Natural killer cell treated with Interleukin-12 subunit alpha and Interleukin-12 subunit beta and Interleukin-15 and Interleukin-18, amount 100 ng/mL, for 72 hours (primary cell): Measurements from ENCODE around the gene CCL18. TPM values are rescaled to one million over a fixed set of nuclear protein-coding genes. Genes with fewer than 3 reads are reported as not detected.
"Not testable (repeated sequence)": the region's sequence is repeated elsewhere in the genome, so short reads cannot be mapped to it uniquely, and the experiment has no call there.

Experiments used
- ATAC-seq, 2 donors: fragments of 150-1000 bp; cut with Tn5 transposase in 1 of 2; sonication (Bioruptor Pico), chemical (Tn5 transposase) in 1 of 2; 2 replicates each; pipeline ENCODE4 v1.10.0; 2021
- DNase-seq: peaks from one replicate; pipeline ENCODE4 v3.0.0; 2022; ENCODE audit warnings: low spot score
- H3K27ac Mint-ChIP-seq, 2 donors: 1 replicate in 1 of 2; 2 replicates in 1 of 2; pipeline ENCODE4 v1.8.0; 2022; ENCODE audit warnings: mixed read lengths in 2 of 2, mild to moderate bottlenecking in 1 of 2, moderate library complexity in 1 of 2
- H3K27me3 Mint-ChIP-seq, 2 donors: 1 replicate in 1 of 2; 2 replicates in 1 of 2; pipeline ENCODE4 v1.8.0; 2022; ENCODE audit warnings: mixed read lengths in 2 of 2
- H3K36me3 Mint-ChIP-seq: one replicate; pipeline ENCODE4 v1.8.0; 2022; ENCODE audit warnings: mixed read lengths
- H3K4me1 Mint-ChIP-seq, 2 donors: 1 replicate in 1 of 2; 2 replicates in 1 of 2; pipeline ENCODE4 v1.8.0; 2022; ENCODE audit warnings: low read depth in 2 of 2, mixed read lengths in 2 of 2, mild to moderate bottlenecking in 1 of 2
- H3K4me3 Mint-ChIP-seq: one replicate; pipeline ENCODE4 v1.8.0; 2022; ENCODE audit warnings: mixed read lengths
- H3K9me3 Mint-ChIP-seq: 2 replicates; pipeline ENCODE4 v1.8.0; 2022; ENCODE audit warnings: mixed read lengths
- total RNA-seq, 2 donors: library from RNA; stranded (reverse); gene quantifications; one replicate each; pipeline ENCODE4 v1.2.3, GENCODE V29; 2022

The CCL18 gene, protein sequence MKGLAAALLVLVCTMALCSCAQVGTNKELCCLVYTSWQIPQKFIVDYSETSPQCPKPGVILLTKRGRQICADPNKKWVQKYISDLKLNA
- not detected for total RNA-seq

DNA sequence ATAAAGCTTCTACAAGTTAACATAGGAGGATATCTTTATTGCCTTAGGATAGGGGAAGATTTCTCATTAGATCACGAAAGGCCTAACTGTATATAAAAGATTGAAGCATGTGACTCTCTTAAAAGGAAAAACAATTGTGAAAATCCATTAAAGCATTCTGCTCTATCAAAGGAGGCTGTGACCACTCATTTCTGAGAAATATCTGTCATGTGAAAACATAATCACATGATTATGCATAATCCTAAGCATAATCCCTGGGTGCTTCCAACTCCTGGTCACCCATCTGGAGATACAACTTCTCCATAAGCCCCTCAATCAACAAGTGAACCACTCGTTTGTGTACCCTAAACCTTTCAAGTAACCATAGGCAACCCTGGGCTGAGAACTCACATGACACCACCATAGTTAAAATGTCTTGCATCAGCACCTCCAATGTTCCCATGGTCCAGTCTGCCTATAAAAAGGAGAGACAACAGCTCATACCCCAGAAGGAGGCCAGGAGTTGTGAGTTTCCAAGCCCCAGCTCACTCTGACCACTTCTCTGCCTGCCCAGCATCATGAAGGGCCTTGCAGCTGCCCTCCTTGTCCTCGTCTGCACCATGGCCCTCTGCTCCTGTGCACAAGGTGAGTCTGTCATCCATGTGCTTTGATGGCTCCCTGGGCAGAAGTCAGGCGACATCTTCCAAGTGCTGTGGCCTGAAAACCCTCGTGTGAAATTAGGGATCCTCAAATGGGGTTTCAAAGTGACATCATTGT is at the start of gene CCL18:
Gene CCL18 (plus strand): TSS at position 487 of the 756 bp plus-strand sequence. CDS start 71 bp downstream, at position 558.
- no peak for DNase-seq
- H3K4me1 Mint-ChIP-seq: peaks cover 48 to 68% of the 10 kb centered on the region in 2 donors
- peaks cover 7% of the 10 kb centered on the region for H3K9me3 Mint-ChIP-seq
- peak within 1 kb of the TSS; percentile 68 for H3K4me3 Mint-ChIP-seq
- peaks cover 35% of the 10 kb centered on the region for H3K36me3 Mint-ChIP-seq
- no peak for ATAC-seq
- H3K27ac Mint-ChIP-seq: peak within 1 kb of the TSS; percentile 92 to 98
- H3K27me3 Mint-ChIP-seq: no peaks in the 10 kb centered on the region

DNA sequence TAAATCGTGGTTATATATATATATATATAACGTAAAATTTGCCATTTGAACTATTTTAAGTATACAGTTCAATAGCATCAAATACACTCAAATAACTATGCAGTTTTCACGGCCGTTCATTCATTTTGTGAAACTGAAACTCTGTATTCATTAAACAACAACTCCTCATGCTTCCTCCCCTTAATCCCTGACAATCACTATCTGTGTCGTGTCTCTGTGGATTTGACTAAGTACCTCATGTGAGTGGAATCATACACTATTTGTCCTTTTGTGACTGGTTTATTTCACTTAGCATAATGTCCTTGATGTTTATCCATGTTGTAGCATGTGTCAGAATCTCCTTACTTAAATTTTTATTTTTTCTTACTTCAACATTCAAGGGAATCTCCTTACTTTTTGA is 49.1 kb upstream of the CCL18 start:
- ATAC-seq (no peak), DNase-seq (no peak)
- Mint-ChIP-seq H3K36me3 (no peaks in the 10 kb centered on the region), H3K9me3 (no peaks in the 10 kb centered on the region), H3K4me3 (no peak overlapping the region), H3K27ac (no peak overlapping the region), H3K4me1 (peaks cover 32 to 33% of the 10 kb centered on the region in 2 donors), H3K27me3 (no peaks in the 10 kb centered on the region)

DNA sequence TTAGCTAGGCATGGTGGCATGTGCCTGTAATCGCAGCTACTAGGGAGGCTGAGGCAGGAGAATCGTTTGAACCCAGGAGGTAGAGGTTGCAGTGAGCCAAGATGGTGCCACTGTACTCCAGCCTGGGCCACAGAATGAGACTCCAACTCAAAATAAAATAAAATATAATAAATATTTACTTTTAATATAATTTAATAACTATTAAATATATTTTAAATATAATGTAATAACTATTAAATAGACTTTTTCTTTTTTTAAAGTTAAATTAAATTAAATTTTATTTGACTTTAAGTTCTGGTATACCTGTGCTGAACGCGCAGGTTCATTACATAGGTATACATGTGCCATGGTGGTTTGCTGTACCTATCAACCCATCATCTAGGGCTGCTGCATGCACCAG is 48.2 kb upstream of the CCL18 start:
- H3K4me3 Mint-ChIP-seq, ATAC-seq, H3K27ac Mint-ChIP-seq, H3K27me3 Mint-ChIP-seq, DNase-seq, H3K9me3 Mint-ChIP-seq, H3K36me3 Mint-ChIP-seq: not testable (repeated sequence)
- H3K4me1 Mint-ChIP-seq: peaks cover 26 to 27% of the 10 kb centered on the region in 2 donors

DNA sequence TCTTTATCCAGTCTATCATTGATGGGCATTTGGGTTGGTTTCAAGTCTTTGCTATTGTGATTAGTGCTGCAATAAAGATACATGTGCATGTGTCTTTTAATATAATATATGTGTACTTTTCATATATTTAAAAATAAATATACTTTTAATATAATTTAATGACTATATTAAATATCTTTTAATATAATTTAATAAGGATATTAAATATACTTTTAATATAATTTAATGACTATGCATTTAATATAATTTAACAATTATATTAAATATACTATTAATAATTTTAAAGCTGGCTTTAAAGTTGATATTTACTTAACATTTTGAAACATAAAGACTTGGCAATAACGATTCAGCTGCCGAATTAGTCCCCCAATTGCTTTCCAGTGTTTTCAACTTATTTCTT is 47.5 kb upstream of the CCL18 start:
- Mint-ChIP-seq H3K9me3 (no peaks in the 10 kb centered on the region), H3K27ac (no peak overlapping the region), H3K4me1 (peaks cover 20 to 21% of the 10 kb centered on the region in 2 donors), H3K27me3 (no peaks in the 10 kb centered on the region), H3K36me3 (no peaks in the 10 kb centered on the region), H3K4me3 (no peak overlapping the region)
- no peak for ATAC-seq
- no peak for DNase-seq

DNA sequence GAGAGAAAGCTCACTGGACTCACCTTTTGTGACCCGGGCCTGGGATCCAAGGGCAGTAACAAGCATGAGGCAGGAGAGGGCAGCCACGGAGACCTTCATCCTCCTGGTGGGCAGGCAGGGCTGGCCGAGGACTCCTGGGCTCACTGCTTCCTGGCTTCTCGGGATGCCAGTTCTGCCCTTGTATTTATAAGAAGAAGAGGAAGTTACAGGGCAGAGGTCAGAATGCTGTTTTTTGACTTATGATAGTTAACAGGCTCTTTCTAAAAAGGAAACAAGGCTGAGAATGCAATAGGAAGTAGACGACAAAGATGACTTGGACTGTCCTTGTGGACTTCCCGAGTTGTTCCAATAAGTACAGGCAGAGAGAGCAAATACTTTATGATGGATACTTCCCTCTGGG is 46.3 kb upstream of the CCL18 start, which contains the start of gene CCL23:
Gene CCL23 (minus strand): TSS at position 174 of the 400 bp plus-strand sequence. CDS start 75 bp downstream, at position 99.
- peak within 1 kb of the TSS; percentile 29 for H3K4me3 Mint-ChIP-seq
- peaks cover 0 to 5% of the 10 kb centered on the region in 2 donors for H3K27me3 Mint-ChIP-seq
- H3K36me3 Mint-ChIP-seq: peaks cover 7% of the 10 kb centered on the region
- ATAC-seq (peak in 1 of 2 donors; percentile 53), DNase-seq (no peak)
- H3K9me3 Mint-ChIP-seq: peaks cover 4% of the 10 kb centered on the region
- H3K27ac Mint-ChIP-seq: peak within 1 kb of the TSS; percentile 67 to 90
- peaks cover 12 to 22% of the 10 kb centered on the region in 2 donors for H3K4me1 Mint-ChIP-seq

DNA sequence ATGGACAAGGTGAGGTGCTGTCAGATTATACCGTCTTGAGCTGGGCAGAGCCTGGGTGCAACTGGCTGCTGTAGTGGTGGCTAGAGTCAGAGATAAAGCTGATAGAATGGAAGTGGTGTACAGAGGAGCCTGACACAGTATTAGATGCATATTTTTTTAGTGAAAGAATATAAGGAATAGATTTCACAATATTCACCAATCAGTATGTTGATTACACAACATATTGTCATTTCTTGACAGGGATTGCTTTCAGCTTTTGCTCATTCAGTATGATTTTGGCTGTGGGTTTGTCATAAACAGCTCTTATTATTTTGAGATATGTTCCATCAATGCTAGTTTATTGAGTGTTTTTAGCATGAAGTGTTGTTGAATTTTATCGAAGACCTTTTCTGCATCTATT is 44.6 kb upstream of the CCL18 start:
- H3K27me3 Mint-ChIP-seq: peaks cover 0 to 5% of the 10 kb centered on the region in 2 donors
- DNase-seq (no peak), ATAC-seq (no peak)
- peaks cover 11 to 21% of the 10 kb centered on the region in 2 donors for H3K4me1 Mint-ChIP-seq
- no peak overlapping the region for H3K27ac Mint-ChIP-seq
- H3K36me3 Mint-ChIP-seq: peaks cover 7% of the 10 kb centered on the region
- peaks cover 4% of the 10 kb centered on the region for H3K9me3 Mint-ChIP-seq
- no peak overlapping the region for H3K4me3 Mint-ChIP-seq

DNA sequence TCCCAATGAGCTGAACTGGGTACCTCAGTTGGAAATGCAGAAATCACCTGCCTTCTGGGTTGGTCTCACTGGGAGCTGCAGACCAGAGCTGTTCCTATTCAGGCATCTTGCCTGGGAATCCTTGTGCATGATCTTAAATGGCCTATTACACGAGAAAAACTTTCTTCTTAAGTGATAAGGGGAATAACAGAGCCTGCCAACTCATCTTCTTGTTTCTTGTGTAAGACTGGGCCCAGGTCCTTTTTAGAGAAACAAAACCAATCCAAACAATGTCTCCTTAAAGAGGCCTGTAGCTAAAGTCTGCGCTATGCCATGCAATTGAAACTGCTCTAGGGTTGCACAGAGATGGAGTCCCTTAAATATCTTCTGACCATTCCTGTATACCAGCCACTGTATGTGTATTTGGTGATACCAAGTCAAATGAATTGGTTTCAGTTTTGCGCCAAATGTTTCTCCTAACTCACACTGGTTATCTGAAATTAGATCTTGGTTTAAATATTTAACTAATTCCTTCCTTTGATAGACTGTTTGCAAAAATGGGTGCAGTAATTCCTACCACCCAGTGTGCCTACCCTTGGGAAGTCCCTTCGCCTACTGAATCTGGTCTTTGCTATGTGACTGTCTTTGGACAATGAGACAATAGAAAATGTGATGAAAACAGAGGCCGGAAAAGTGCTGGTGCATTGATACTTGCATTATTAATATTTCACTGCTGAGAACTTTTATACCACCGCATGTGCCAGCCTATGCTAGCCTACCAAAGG is 39.8 kb upstream of the CCL18 start:
- Mint-ChIP-seq H3K27me3 (peaks cover 0 to 5% of the 10 kb centered on the region in 2 donors), H3K27ac (no peak overlapping the region)

DNA sequence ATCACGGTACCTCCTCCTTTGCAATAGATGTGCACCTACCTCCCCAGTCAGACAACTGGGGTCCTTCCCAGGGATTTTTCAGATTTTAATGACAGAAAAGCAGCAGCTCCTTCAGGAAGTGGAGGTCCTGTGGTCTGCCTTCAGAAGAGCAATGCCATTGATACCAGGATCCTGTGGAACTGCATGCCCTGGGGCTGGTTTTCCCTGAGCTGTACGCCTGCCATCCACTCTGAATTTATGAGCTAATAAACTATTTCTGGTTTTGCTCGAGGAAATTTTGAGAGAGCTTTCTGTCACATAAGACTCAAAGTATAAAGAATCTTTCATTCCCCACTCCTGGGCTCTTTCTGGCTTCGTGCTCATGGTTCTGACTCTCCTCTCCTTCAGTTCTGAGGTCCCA is 36.3 kb upstream of the CCL18 start:
- no peak overlapping the region for H3K4me3 Mint-ChIP-seq
- no peak overlapping the region for H3K27ac Mint-ChIP-seq
- no peaks in the 10 kb centered on the region for H3K9me3 Mint-ChIP-seq
- ATAC-seq (no peak), DNase-seq (no peak)
- H3K4me1 Mint-ChIP-seq: peaks cover 5 to 8% of the 10 kb centered on the region in 2 donors
- no peaks in the 10 kb centered on the region for H3K27me3 Mint-ChIP-seq
- no peaks in the 10 kb centered on the region for H3K36me3 Mint-ChIP-seq

More for the DNA sequence above, 39.8 kb upstream of the CCL18 start:
- Mint-ChIP-seq H3K4me1 (peaks cover 5 to 12% of the 10 kb centered on the region in 2 donors), H3K36me3 (peaks cover 7% of the 10 kb centered on the region), H3K4me3 (no peak overlapping the region), H3K9me3 (peaks cover 4% of the 10 kb centered on the region)
- DNase-seq (no peak), ATAC-seq (no peak)

DNA sequence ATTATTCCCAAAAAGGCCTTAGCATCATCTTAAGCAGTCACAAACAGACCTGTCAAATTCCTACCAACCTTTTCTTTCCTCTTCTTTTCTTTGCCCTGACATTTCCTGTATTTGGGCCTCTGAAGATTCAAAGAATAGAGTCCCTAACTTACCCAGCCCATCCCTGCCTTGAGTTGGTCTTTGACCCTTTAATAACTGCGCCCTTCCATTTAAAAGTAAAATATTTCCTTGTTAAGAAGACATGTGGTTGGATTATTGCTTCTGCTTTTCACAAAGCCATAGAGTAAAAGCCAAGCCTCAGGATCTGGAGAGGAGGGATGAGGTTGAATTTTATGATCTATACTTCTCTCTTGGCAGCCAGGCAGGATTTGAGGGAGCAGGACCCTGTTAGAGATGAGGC is 33.1 kb upstream of the CCL18 start:
- no peaks in the 10 kb centered on the region for H3K9me3 Mint-ChIP-seq
- no peak for DNase-seq
- H3K27ac Mint-ChIP-seq: no peak overlapping the region
- H3K4me3 Mint-ChIP-seq: no peak overlapping the region
- peaks cover 5 to 15% of the 10 kb centered on the region in 2 donors for H3K4me1 Mint-ChIP-seq
- no peaks in the 10 kb centered on the region for H3K36me3 Mint-ChIP-seq
- H3K27me3 Mint-ChIP-seq: no peaks in the 10 kb centered on the region
- no peak for ATAC-seq

DNA sequence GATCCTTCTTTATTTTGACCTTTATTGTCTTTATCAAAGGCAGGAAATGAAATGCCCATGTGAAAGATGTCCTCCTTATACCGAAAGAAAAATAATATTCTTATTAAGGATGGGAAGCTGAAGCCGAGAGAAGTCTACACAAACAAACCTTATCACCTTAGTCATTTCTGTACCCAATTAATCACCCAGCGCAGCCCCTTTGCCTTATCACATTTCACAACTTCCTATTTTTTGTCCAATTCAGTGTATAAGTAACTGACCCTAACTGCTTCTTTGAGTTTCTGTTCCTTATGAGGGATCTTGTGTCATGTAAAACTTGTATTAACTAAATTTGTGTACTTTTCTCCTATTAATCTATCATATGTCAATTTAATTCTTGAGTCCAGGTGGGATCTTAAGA is 29.9 kb upstream of the CCL18 start:
- DNase-seq: no peak
- ATAC-seq: no peak
- no peaks in the 10 kb centered on the region for H3K36me3 Mint-ChIP-seq
- no peak overlapping the region for H3K27ac Mint-ChIP-seq
- no peaks in the 10 kb centered on the region for H3K9me3 Mint-ChIP-seq
- H3K4me3 Mint-ChIP-seq: no peak overlapping the region
- no peaks in the 10 kb centered on the region for H3K27me3 Mint-ChIP-seq
- peaks cover 0 to 10% of the 10 kb centered on the region in 2 donors for H3K4me1 Mint-ChIP-seq

DNA sequence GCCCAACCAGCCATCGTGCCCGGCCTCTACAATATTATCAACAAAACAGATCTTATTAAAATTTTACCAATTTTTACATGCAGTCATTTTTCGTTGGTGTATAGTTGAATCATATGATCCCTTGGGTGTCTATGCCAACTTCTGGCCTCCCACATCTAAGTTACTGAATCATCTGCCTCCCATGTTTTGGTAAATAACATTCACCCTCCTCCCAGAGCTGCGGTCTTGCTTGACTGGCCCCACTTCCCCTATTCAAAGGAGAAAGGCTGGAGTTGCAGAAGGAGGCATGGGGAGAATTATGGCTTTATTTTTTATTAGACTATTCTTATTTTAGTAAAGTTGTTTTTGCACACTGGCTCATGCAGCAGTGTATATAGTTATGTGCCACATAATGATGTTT is 27.8 kb upstream of the CCL18 start:
- ATAC-seq (no peak), DNase-seq (no peak)
- Mint-ChIP-seq H3K4me3 (no peak overlapping the region), H3K36me3 (no peaks in the 10 kb centered on the region), H3K4me1 (peaks cover 0 to 13% of the 10 kb centered on the region in 2 donors), H3K27ac (no peak overlapping the region), H3K27me3 (no peaks in the 10 kb centered on the region), H3K9me3 (no peaks in the 10 kb centered on the region)

DNA sequence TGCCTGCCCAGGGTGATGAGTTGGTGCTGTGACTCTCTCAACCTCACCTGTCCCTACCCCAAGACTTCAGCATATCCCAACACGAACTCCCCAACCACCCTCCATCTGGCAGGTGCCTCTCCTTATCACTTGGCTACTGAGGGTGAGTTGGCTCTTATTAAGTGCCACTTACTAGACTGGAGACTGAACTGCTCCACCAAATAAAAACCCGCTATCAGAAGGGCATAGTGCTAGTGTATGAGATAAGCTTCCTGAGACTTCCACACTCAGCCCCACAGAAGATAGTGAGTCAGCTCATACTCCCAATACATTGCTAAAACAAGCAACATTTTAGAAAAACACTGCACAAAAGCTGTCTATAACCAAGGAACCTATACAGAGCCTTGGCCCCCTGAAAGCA is 16.0 kb upstream of the CCL18 start:
- no peak for ATAC-seq
- H3K4me3 Mint-ChIP-seq: no peak overlapping the region
- no peaks in the 10 kb centered on the region for H3K27me3 Mint-ChIP-seq
- peaks cover 32% of the 10 kb centered on the region for H3K36me3 Mint-ChIP-seq
- no peak for DNase-seq
- peak overlapping the region in 1 of 2 donors; percentile 13 for H3K27ac Mint-ChIP-seq
- H3K9me3 Mint-ChIP-seq: peaks cover 11% of the 10 kb centered on the region
- peaks cover 0 to 8% of the 10 kb centered on the region in 2 donors for H3K4me1 Mint-ChIP-seq

DNA sequence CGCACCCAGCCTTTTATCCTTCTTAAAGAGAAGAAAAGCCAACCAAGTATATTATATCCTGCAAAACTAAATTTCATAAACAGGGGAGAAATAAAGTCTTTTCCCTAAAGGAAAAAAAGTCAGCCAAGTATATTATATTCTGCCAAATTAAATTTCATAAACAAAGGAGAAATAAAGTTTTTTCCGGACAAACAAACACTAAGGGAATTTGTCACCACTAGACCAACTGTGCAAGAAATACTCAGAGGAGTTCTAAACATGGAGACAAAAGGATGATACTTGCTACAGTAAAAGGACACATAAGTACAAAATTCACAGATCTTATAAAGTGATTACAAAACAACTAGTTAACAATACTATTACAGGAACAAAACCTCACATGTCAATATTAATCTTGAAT is 14.4 kb upstream of the CCL18 start:
- DNase-seq (no peak), ATAC-seq (no peak)
- no peak overlapping the region for H3K4me3 Mint-ChIP-seq
- peaks cover 0 to 8% of the 10 kb centered on the region in 2 donors for H3K4me1 Mint-ChIP-seq
- no peak overlapping the region for H3K27ac Mint-ChIP-seq
- no peaks in the 10 kb centered on the region for H3K27me3 Mint-ChIP-seq
- peaks cover 11% of the 10 kb centered on the region for H3K9me3 Mint-ChIP-seq
- peaks cover 32% of the 10 kb centered on the region for H3K36me3 Mint-ChIP-seq

DNA sequence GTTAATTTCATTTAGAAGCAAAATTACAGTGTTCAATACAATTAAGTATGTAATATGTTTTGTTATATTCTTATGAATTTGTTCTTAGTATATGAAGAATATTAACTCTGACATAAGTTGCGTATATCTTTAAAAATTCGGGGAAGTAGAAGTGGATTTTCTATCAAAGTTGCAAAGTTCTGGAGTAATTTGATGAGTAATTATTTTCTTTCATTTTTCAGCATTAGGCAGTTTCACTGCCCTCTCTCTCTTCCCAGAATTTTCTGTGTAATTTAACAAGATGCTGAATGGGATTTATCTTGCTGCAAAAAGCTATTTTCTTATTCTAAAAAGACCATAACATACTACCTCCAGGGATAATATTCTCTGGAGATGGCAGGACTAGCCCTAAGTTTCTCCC is 8.9 kb upstream of the CCL18 start:
- Mint-ChIP-seq H3K4me1 (peaks cover 18 to 25% of the 10 kb centered on the region in 2 donors), H3K27ac (peak overlapping the region; percentile 3 to 6), H3K9me3 (peaks cover 4% of the 10 kb centered on the region), H3K36me3 (peaks cover 17% of the 10 kb centered on the region), H3K4me3 (no peak overlapping the region), H3K27me3 (no peaks in the 10 kb centered on the region)
- no peak for ATAC-seq
- DNase-seq: no peak
